ENCODE data around the gene EIF2B5.

The EIF2B5 gene

GRCh38 chr3:184174646-184175492 lies 39.7 kb downstream of the EIF2B5 start, which contains the start of gene AP2M1:
Gene AP2M1 (plus strand): TSS chr3:184174855. CDS start chr3:184176994, 2,139 bp downstream.
- peak; percentile 99 for DNase-seq

GRCh38 chr3:184175506-184175905 lies 40.3 kb downstream of the EIF2B5 start:
- no peak for DNase-seq

DNA sequence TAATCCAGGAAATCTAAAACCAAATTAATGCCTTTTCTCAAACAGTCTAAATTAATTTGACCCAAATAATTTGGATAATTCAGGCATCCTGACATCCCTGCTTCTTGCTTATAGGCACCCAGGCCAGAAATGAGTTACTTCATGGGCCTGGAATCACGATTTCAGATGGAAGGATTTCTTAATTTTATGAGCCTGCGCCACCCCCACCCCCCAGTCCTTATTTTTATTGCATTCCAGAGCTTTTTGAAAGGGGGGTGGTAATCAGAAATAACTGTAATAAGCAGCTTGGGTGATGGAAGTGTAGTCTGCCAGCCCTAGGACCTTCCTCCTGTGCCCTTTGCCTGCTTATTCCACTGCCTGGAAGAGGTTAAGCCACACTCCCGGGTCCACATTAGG lies 40.8 kb downstream of the EIF2B5 start:
- no peak for DNase-seq

DNA sequence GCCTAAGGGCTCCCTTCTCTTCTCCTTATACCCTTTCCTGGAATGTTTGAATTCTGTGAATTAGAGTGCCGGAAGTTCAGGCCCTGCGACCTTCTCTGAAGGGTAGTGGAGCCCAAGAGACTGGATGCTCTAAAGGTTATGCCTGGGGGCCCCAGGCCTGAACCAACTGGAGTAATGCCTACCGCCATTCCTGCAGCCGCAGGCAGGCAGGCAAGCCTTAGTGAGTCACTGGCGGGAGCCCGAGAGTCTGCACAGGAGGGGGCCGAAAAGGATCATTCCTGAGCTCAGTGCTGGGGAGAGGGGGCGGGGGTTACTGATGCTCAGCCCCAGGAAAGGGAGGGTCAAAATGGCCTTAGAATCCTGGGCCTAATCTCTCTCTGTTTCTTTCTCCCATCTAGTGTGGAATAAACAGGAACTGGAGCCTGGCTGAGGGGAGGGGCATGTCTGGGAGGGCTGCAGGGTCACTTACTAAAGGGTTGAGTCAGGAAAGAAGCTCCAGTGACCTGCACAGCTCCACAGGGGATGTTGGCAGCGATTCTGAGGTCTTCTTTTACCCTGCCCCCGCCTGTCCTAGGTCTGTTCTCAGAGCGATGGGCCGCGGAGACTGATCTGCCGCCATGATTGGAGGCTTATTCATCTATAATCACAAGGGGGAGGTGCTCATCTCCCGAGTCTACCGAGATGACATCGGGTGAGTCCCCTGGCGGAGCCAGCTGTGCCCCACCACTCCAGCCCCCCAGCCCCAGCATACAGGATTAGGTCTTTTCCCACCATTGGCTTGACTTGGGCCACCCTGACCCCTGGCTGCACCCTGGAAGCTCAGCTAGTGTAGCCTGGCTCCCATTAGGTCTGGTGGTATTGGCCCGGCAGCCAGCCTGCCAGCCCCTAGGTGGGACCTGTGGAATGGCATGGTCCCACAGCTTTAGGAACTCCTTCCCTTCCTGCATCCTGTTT lies 41.5 kb downstream of the EIF2B5 start:
- DNase-seq: no peak

- DNase-seq: no peak
These were observed 42.2 kb downstream of the EIF2B5 start for GRCh38 chr3:184177331-184177731.

DNA sequence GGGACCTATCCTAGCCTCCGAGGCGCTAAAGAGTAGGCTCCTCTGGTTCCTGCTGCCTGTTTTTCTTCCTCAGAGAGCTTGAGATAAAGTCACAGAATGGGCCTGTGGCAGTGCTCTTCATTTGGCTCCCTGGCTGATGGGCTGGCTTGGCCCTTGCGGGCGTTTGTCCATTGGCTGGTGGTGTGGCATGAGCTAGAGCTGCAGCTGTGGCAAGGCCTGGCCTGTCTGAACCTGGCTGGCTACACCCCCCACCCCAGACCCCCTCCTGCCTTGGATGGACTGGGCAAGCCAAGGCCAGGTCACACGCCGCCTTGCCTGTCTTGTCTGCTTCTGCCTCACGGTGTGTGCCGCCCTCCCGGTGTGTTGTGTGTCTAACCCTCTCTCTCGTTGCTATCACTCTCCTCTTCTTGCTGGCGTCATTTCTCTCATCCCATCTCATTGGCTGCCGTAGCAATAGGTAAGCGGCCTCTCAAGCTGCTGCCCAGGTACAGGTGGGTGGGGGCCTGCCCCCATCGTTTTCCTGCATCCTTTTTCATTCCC lies 42.7 kb downstream of the EIF2B5 start:
- DNase-seq: no peak

GRCh38 chr3:184178521-184179138 lies 43.5 kb downstream of the EIF2B5 start:
- no peak for DNase-seq

GRCh38 chr3:184180165-184180564 lies 45.0 kb downstream of the EIF2B5 start:
- no peak for DNase-seq

DNA sequence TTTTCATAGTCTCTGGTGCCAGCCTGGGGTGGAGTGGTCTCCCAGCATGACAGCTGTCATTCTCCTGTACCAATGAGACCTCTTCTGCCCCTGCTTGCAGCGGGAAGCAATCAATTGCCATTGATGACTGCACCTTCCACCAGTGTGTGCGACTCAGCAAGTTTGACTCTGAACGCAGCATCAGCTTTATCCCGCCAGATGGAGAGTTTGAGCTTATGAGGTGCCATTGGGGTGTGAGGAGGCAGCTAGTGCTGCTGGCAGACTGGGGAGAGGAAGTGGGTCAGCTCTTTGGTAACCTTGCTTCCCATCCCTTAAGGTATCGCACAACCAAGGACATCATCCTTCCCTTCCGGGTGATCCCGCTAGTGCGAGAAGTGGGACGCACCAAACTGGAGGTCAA lies 46.4 kb downstream of the EIF2B5 start:
- no peak for DNase-seq

GRCh38 chr3:184183679-184184078 lies 48.5 kb downstream of the EIF2B5 start:
- DNase-seq: no peak

DNA sequence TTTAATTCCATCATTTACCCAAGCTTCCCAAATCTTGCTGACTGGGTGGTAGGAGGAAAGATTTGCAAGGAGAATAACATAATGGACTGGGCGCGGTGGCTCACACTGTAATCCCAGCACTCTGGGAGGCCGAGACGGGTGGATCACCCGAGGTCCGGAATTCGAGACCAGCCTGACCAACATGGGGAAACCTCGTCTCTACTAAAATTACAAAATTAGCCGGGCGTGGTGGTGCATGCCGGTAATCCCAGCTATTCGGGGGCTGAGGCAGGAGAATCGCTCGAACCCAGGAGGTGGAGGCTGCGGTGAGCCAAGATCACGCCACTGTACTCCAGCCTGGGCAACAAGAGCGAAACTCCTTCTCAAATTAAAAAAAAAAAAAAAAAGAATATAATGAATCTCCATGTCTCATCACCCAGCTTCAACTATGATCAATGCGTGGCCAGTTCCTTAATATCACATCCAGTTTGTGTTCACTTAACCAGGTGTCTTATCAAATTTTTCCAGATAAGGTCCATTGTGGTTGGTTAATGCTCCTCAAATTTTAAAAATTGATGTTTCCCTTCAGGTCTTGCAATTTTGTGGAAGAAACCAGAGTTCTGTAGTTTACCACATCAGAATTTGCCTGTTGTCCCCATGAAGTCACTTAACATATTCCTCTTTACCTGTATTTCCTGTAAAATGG lies 49.5 kb downstream of the EIF2B5 start:
- no peak for DNase-seq

- peak; percentile 100 for DNase-seq
These were observed 50.5 kb downstream of the EIF2B5 start for GRCh38 chr3:184185461-184186183.

- DNase-seq: no peak
These were observed 51.2 kb downstream of the EIF2B5 start, which contains the start of gene ABCF3 for GRCh38 chr3:184186184-184186901. Gene ABCF3 (plus strand): TSS chr3:184186199. CDS start chr3:184186208, 9 bp downstream.

DNA sequence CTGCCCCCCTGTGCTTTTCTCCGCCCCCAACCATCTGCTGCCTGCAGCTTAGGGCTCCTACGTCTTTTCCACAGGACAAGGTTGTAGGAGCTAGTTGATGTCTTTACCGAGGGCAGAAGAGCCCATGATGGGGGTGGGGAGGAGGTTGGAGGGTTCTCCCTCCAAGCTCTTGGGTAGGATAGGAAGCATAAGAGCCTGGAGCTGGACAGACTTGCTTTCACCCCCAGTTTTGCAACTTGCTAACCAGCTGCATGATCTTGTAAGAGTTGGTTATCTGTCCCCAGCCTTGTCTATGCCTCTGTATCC lies 51.7 kb downstream of the EIF2B5 start:
- no peak for DNase-seq

DNA sequence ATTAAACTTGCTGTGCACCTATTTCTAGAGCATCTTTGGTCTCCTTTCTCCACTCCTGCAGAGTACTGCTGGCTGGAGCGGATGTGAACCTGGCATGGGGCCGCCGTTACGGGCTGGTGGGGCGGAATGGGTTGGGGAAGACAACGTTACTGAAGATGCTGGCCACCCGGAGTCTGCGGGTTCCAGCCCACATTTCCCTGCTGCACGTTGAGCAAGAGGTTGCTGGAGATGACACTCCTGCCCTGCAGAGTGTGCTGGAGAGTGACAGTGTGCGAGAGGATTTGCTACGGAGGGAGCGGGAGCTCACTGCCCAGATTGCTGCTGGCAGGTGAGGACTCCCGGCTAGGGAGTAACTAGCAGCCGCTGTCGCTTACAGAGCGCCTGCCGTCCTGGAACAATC lies 52.9 kb downstream of the EIF2B5 start:
- no peak for DNase-seq

GRCh38 chr3:184189421-184189820 lies 54.3 kb downstream of the EIF2B5 start:
- DNase-seq: no peak

DNA sequence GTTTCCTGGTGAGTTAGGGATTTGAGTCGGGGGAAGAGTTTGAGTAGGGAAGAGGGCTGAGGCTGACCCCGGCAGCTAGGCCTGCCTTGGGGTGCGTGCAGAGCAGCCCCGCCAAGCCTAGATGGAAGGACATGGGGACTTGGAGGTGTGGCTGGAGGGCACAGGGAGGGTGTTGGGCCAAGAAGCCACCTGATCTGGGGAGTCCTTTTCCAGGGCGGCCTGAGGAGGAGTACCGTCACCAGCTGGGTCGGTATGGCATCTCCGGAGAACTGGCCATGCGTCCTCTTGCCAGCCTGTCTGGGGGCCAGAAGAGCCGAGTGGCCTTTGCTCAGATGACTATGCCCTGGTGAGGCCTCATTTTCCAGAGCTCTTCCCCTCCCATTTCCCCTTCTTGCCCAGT lies 57.7 kb downstream of the EIF2B5 start:
- no peak for DNase-seq

DNA sequence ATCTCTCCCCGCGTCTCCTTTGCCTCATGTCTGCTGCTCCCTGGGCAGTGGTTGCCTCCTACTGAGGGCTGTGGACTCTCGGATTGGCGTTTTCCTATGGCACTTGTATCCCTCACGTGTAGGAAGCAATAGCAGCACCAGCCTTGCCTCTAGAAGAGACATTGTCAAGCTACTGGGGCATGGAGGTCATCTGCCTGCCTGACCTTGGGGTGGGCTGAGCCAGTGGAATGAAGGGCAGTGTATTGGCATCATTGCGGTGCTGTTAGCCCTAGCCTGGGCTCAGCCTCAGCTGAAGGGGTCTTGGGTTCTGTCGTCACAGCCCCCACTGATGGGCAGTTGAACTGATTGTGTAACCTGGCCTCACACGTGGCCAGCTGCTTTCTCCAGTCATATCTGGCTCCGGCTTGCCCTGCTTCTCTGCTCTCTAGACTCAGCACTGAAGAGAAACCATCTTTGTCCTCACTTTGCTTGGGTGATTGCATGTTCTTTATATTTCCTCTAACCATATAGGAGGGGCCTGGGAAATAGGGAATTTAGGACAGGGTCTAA lies 58.9 kb downstream of the EIF2B5 start:
- no peak for DNase-seq
